GM13976 (cell line): Measurements from ENCODE around the gene AP5M1.

Experiments used
- DNase-seq: peaks from one replicate; pipeline ENCODE4 v3.0.0; 2012; ENCODE audit warnings: low spot score
- CTCF ChIP-seq: IDR thresholded peaks from 2 replicates; pipeline ENCODE4 v1.5.1; 2012; ENCODE audit warnings: borderline replicate concordance, mild to moderate bottlenecking; ENCODE audit not compliant: insufficient read depth; ENCODE audit errors: extremely low read depth, missing control alignments, control extremely low read depth
- in situ Hi-C: fragments of 300-500 bp; cut with MboI; formaldehyde crosslinking; loops from one replicate; pipeline ENCODE4 v1.12.0; 2022; ENCODE audit warnings: low sequenced_read_pairs, mixed read lengths, inconsistent platforms; ENCODE audit not compliant: unreplicated experiment

Gene AP5M1

DNA sequence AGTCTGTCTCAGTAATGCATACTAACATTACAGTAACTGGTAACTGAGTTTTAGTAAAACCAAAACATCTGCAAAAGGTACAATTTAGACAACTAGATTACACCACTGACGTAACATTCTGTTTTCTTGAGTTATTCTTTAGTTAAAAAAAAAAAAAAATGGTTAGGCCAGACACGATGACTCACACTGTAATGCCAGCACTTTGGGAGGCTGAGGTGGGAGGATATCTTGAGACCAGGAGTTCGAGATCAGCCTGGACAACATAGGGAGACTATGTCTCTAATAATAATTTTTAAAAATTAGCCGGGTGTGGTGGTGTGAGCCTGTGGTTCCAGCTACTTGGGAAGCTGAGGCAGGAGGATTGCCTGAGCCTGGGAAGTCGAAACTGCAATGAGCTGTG is 34.1 kb downstream of the AP5M1 start:
- in situ Hi-C loops, result loop anchor here (25.0 kb wide), 1 partner anchor 816 kb away; no protein-coding TSS in a partner anchor
- no peak for TF ChIP-seq CTCF
- DNase-seq, result no peak

DNA sequence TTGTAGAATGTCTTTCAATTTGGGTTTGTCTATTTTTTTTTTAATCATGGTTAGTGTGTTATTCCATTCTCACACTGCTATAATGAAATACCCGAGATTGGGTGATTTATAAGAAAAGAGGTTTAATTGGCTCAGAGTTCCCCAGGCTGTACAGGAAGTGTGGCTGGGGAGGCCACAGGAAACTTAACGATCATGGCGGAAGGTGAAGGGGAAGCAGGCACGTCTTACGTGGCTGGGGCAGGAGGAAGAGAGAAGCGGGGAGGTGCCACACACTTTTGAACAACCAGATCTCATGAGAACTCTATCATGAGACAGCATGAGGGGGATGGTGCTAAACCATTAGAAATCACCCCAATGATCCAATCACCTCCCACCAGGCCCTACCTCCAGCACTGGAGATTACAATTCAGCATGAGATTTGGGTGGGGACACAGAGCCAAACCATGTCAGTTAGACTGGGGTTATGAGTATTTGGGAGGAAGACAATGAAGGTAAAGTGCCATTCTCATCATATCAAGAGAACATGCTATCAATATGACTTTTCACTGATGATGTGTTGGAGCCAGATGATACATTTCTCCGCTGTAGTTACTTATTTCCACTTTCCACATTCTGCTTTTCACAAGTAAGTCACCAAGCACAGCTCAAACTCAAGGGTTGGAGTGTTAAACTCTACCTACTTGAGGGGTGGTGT is 45.8 kb downstream of the AP5M1 start:
- TF ChIP-seq CTCF, result no peak
- in situ Hi-C loops, result loop anchor here (25.0 kb wide), 1 partner anchor 827 kb away; no protein-coding TSS in a partner anchor
- no peak for DNase-seq

DNA sequence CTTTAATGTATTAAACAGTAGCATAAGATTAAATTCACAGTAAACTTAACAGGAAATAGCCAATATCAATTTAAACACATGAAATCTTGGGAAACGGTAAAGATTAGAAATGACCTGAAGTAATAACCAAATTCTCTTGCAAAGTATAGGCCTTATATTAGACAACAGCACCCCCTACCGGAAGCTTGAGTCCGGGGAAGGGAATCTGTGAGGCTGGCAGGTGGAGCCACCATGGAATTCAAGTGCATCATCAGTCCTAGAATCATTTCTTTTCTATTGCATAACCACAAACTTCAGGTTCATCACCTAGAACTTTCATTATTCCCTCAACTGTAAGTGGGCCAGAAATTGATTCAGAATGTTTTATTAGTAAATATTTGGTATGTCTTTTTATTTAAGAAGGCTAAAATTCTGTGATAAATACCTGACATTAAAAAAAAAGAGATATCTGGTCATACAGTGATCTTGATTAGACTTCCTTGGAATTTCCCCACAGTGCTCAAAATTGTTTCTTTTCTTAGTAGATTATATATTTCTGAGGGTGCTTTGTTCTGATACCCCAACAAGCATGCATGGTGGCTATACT is 48.6 kb downstream of the AP5M1 start:
- peak; percentile 75 for TF ChIP-seq CTCF
- DNase-seq, result peak; percentile 55
- in situ Hi-C loops, result loop anchor here (25.0 kb wide), 1 partner anchor 830 kb away; no protein-coding TSS in a partner anchor

GRCh38 chr14:57319636-57320192 is 50.9 kb downstream of the AP5M1 start:
- DNase-seq, result no peak
- in situ Hi-C loops, result loop anchor here (25.0 kb wide), 1 partner anchor 832 kb away; no protein-coding TSS in a partner anchor
- TF ChIP-seq CTCF, result no peak

GRCh38 chr14:57323721-57324120 is 55.0 kb downstream of the AP5M1 start:
- TF ChIP-seq CTCF, result no peak
- in situ Hi-C loops, result loop anchor here (25.0 kb wide), 1 partner anchor 836 kb away; no protein-coding TSS in a partner anchor
- no peak for DNase-seq

- in situ Hi-C loops, result no loop called here
- DNase-seq, result peak; percentile 48
- TF ChIP-seq CTCF, result no peak
Observed at GRCh38 chr14:57326253-57326652, 57.5 kb downstream of the AP5M1 start.
